Kidney glomerular epithelial cell (primary cell): ENCODE results near the gene CCND3.
A peak's percentile ranks its signal among the peaks of the same experiment; 100 is the strongest.

ENCODE experiments used
- DNase-seq: peaks from one replicate; lab custom pipeline; 2025; lab: John Stamatoyannopoulos, UW

Gene CCND3

DNA sequence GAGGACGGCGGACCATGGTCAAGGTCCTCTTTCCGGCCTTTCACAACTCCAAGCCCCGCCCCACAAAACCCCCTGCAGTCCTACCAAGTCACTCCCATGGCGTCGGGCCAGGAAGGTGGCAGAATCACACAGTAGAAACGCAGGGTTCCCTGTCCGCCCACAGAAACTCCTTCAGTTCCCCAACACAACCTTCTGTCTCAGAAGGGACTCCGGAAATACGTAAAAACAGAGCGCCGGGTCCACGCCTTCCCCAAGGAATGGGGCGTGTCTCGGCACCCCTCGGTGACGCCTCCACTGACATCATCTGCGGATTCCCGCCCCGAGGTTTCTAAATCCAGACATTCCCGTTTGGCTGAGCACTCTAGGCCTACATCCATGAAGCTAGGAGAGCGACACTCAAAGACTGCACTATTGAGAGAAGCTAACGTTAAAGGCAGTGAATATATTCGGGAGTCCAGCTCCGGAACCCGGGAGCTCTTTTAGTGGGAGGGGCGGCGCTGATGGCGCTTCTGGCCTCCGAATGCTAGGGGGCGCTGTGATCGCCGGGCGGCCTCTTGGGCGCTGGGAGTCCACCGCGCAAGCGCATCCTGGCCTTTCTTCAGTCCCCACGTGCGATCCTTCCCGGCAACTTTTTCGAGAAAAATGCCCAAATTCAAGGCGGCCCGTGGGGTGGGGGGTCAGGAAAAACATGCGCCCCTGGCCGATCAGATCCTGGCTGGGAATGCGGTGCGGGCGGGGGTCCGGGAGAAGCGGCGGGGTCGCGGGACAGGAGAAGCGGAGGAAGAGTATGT, 20.5 kb downstream of the CCND3 start, which contains the start of the genes BYSL and MED20:
Gene BYSL, plus strand, starts transcription at position 579 of the 791 bp plus-strand sequence. Its CDS starts 64 bp downstream, at position 643.
Gene MED20, minus strand, starts transcription at position 219 of the 791 bp plus-strand sequence. Its CDS starts 121 bp downstream, at position 98.
- peak; percentile 94 for DNase-seq

GRCh38 chr6:41917528-41917927, 24.1 kb downstream of the CCND3 start:
- DNase-seq = peak; percentile 94

GRCh38 chr6:41914869-41915530, 26.6 kb downstream of the CCND3 start:
- no peak for DNase-seq

DNA sequence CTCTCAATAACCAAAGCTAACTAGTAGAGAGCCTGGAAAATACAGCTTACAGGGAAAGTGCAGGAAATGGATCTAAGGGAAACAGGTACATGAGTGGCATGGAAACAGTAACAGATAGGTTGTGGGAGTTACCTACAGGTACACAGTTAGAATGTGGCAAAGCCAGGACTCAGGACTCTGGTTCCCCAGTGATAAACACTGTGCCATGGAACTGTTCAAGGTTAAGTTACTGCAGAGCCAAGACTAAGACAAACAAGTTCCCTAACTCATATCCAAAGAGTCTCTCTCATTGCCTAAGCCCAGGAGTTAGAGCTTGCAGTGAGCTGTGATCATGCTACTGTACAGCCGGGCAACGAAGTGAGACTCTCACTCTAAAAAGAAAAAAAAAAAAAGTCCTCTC, 27.3 kb downstream of the CCND3 start:
- DNase-seq = no peak

DNA sequence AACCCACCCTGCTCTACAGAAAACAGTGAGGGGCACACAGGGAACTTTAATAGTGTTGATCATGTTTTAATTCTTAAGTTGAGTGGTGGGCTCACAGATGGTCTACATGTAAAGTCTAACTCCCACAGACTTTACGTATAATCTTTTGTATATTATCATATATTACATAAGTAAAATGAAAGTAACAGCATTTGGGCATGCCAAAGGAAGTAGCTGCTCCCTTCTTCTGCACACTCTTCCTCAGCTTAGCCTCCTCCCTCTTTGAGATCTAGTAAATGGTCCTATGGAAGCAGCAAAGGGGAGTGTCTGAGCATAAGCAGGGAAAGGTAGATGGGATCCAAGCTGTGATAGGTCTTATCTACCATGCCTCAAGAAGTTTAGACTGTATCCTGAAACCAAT, 31.9 kb downstream of the CCND3 start:
- DNase-seq = no peak

DNA sequence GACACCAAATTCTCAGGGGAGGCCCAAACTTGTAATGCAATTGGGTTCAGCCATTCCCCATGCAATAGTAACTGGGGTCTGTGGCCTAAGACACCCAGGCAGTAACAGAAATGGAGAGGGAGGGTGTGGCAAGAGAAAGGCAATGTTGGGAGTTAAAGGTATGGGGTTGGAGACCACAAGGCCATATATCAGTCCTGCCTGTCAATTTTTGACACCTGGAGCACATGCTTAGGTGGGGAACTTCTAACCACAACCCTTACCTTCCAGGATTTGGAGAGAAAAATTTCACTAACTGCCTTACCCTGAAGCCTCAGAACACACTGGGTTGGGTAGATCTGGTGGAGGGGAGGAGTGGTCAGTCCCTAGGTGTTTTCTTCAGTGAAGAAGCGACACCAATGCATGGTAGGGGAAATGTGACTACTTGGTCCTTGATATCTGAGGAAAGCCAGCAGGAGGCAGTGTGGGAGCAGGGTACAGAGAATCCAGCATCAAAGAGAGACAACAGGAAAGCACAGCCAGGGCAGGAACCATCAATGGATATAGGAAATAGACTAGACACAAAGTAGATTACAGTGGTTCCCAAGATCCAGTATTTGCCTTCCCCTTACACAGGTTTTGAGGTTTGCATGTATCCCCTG, 39.6 kb downstream of the CCND3 start:
- DNase-seq = no peak

GRCh38 chr6:41900861-41901260, 40.7 kb downstream of the CCND3 start:
- no peak for DNase-seq

DNA sequence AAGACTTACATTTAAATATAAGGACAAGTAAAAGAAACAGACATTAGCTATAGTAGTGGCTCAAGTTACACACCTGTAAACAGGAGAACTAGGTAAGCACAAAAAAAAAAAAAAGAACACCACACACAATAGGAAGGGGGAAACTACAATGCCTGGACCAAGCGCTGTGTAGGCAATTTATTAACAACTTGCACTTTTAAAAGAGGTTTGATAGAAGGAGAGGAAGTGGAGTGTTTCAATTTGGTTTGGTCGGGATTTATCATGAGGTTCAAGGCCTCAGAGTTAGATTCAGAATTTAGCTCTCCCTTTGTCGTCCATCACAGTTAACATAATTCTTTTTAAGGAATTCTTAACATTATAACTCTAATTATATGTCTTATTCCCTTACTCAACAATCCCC, 45.3 kb downstream of the CCND3 start:
- no peak for DNase-seq

DNA sequence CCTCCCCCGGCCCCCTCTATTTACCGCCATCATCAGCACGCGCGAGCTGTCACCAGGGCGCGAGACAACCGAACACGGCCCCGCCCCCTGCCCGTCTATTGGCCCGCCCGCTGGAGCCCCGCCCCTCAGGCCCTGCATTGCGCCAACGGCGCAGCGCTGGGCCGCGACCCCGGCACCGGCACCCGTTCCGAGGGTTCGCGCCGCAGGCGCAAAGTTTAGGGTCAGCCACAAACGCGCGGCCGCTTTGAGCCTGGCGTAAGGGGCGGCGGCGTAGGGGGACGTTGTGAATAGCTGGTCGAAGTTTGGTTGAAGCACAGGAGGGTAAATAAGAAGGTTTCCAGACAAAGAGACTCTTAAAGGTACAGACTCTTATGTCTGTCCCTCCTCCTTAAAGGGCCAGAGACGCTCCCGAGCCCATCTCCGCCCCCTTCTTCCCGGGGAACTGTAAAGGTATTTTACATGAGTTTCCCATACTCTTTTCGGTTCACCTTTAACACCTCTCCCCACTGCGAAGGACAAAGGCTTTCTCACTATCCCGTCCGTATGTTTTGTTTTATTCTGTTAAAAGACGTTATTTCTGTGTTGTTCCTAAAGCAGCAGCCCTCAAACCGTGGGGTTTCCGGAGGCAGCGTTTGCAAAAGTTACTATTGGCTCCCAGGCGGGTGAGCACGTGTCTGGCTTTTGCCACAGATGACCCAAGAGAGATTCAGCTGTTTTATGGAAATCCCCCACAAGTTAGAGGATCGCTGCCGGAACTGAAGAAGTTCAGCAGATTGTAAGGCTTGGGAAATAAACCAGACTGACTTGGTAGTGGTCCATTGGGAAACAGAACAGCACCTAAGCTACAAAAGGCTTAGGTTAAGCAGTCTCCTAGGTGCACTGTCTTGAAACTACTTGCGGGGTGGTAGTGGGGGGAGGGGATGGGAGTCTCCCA, 46.0 kb downstream of the CCND3 start, which contains the start of gene USP49:
Gene USP49, minus strand, starts transcription at position 76 of the 934 bp plus-strand sequence. CDS start 88,392 bp downstream, outside the sequence.
- DNase-seq = peak; percentile 80

- DNase-seq = no peak
These were observed 47.0 kb downstream of the CCND3 start for GRCh38 chr6:41894366-41895299.

DNA sequence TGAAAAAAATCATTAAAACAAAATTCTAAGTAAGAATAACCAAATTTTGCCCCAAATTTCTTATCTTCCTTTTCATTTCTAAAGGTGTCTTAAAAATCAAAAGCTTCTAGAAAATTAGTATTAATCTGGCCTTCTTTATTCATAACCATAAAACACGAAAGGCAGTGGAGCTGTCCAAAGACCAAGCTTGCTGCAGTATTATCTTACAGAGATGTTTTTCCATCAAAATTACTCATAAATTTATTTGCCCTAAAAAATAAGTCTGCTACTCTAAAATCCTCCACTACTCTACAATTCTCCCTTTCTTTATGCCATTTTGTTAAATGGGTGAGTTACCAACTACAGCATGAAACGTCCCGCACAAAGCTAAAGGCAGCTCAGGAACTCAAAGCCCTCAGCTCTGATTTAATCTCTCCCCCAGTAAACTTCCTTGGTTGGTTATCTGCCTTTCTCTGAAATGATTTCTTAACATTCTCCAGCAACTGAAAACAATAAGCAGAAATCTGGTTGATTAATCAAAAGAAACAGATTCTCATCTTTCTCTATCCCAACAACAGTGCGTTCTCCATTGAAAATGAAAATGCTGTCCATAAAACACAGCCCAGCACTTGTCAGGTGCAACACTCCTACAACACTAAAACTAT, 48.6 kb downstream of the CCND3 start:
- DNase-seq = no peak

GRCh38 chr6:41887331-41887751, 54.3 kb downstream of the CCND3 start:
- no peak for DNase-seq

- DNase-seq = no peak
These were observed 55.7 kb downstream of the CCND3 start for GRCh38 chr6:41885930-41886329.

- DNase-seq = no peak
These were observed 56.7 kb downstream of the CCND3 start for GRCh38 chr6:41884957-41885356.
